HG03342 (cell line): ENCODE measurements around the gene PSMC5.
A peak's percentile ranks its signal among the peaks of the same experiment; 100 is the strongest.
"Not testable (repeated sequence)": the region's sequence is repeated elsewhere in the genome, so short reads cannot be mapped to it uniquely, and the experiment has no call there.

Experiments used
- ATAC-seq: cut with Tn5 transposase; IDR thresholded peaks from one replicate; pipeline ENCODE4 v1.9.1; 2021; ENCODE audit warnings: mild to moderate bottlenecking, moderate library complexity; ENCODE audit not compliant: unreplicated experiment

The PSMC5 gene

GRCh38 chr17:63838631-63839171 is 11.5 kb downstream of the PSMC5 start:
- ATAC-seq: no peak

DNA sequence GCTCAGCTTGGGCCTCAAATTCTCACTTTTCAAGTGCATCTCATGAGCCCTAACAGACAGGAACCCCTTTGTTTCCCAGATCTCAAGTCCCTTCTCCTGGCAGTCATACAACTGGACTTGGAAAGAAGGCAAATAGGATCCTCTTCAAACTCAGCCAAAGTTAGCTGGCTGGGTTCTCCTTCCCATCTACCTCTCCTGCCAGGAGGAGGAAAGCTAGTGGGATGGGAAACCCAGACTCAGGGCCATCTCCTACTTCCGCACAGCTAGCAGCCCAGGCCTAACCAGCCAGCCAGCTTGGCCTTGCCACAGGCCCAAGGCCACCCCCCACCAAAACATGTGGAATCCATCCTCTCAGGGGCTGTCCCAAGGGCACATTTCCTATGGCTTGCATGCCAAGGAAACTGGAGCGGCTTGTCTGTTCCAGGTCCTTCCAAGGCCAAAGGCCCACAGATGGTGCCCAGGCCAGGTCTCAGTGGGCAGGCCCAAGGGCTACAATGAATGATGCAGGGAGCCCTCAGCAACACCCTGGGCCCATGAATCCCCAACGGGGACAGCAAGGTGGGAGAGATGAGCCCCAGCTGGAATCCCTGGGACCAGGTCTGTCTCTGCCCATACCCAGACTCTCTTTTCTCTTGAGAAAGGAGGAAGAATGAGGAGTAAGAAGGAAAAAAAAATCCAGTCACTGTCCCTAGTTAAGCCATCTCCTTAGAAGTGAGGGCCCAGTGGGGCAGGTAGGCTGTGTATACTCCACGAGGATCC is 13.5 kb downstream of the PSMC5 start:
- no peak for ATAC-seq

DNA sequence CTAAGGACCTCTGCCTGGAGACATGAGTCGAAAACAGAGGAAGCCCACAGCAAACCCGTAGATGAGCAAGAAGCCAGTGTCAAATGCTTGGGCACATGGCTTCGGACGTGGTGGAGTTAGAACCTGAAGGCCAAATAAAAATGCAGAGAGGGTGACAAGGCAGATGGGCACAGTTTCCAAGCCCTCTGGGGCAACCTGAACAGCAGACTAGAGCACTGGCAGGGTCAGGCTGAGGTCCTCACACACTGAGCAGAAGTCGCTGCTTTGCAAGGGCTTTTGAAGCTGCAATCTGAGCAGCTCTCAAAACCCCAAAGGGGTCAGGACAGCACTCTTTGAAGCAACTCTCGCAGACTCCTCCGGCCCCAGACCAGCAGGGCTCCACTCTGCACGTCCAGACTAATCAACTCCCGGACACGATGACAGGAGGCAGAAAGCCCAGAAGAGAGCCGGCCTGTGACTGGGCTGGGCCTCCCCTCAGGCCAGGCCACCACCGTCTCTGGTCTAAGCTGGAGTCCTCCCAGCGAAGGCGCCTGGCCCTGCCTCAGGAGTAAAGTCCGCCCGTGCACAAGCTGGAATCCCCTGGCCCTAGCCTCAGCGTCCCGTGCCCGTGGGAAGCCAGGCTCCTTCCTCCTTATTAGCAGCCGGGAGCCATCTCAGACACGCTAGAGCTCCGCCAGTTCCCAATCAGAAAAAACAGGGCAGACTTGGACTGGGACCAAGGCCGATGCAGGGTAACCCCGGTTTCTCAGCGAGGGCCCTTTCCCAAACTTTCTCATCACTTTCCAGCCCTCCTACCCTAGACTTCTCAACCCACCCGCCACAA is 14.3 kb downstream of the PSMC5 start:
- ATAC-seq: no peak

DNA sequence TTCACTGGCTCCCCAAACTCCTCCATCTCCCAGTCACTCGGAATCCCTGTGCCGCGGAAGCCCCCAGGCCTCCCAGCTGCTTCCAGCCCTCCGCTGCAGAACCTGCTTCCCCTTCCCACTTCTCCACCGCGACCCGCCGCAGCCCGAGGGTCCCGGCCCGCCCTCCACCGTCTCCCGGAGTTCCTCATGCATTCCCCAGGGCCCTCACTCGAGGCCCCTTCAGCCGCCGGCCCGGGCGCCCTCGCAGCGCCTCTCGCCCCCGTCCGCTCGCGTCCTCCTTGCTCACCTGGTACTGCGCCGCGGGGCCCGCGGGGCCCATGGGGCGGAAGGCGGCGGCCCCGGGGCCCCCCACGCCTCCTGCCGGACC is 14.9 kb downstream of the PSMC5 start:
- ATAC-seq: peak; percentile 28

DNA sequence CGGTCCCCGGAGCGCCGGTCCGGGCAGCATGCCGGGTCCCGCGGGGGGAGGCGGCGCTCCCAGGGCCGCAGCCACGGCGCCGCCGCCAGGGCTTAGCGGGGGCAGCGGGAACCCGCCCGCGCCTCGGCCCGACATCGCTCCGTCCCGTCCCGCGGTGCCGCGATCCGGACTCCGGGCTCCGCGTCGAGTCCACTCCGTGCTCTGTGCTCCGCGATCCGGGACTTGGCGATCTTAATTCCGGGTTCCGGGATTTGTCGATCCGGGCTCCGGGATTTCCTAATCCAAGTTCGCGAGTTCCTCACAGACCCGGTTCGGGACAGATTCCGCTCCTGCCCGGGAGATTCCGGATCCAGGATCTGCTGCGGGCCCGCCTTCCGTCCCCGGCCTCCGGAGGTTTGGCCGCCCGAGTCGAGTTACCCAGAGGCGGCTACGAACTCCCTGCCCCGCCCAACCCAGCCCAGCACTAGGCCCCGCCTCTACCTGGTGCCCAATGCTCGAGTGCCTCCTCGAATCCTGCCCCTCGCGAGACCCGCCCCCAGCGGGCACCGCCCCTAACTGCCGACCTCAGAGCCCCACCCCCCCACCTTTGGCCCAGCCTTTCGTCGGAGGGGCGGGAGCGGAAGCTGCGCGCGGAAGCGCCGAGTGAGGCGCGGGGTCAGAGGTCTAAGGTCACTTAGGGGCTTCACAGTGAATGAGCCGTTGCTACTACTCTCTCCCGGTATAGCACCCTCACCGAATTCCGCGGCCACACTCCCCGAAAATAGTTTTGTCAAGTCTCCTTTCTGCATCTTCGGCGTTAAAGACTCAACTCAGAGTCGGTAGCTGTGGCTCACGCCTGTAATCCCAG is 15.5 kb downstream of the PSMC5 start, which contains the start of gene SMARCD2:
Gene SMARCD2 (minus strand): TSS at position 146 of the 847 bp plus-strand sequence. CDS start 11 bp downstream, at position 135.
- peak; percentile 73 for ATAC-seq

- not testable (repeated sequence) for ATAC-seq
Measured at GRCh38 chr17:63843387-63843888, 16.2 kb downstream of the PSMC5 start.

DNA sequence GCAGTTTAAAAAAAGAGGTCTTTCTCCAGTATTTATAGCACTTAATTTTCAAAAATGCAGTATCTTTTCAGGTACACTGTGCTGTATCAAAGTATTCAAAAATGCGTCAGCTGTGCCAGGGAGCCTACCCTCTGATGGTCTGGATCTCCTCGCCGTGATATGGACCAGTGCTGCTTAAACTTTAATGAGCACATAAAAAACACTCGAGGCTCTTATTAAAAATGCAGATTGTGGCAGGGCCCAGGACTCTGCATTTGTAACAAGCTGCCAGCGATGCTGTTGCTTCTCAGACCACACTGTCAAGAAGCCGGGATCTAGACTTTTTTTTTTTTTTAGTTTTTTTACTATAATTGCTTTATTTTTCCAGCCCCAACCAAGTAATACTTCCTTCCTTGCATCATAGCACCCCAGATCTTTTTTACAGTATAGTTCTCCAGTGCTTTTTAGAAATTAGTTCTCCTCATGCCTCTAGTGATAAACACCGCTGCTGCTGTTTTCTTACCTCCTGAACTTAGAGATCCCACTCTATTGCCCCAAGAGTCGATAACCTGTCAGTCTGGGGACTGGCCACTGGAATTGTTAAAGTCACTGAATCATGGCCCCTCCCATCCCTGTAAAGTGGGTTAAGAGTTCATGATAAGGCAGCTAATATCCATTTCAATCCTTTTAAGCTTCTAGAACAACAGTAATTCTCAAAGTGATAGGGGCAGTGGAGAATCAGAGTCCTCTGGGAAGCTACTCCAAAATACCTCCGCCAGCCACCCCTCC is 16.9 kb downstream of the PSMC5 start:
- no peak for ATAC-seq

GRCh38 chr17:63845509-63845908 is 18.3 kb downstream of the PSMC5 start:
- no peak for ATAC-seq

DNA sequence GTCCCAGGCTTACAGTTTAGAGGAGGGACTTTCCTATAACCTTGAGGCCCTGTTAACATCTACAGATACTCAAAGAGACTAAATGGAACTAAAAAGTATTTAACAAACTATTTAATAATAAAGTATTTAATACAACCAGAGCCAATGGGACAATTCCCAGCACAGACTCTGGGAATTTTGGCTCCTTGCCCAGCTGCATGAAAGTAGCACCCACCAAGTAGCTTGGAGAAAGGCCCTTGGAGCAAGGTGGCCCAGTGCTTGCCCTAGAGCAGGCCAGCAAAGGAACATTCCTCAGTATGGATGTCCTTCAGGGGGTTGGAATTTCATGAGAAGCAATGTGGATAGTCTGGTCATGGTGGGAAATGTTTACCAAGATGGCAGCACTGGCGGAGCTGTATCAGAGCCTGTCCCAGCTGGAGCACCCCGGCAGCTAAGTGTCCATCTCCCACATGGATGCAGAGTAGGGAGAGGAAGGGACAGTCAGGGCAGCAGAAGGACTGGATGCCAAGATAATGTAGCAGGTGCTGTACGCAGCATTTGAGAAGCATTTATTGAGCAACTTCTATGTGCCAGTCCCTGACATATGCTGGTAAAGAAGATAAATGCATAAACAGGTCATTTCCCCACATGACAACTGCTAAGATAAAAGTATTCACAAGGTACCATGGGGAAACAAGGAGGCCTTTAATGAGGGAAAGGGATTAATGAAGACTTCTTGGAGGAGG is 20.5 kb downstream of the PSMC5 start:
- no peak for ATAC-seq

DNA sequence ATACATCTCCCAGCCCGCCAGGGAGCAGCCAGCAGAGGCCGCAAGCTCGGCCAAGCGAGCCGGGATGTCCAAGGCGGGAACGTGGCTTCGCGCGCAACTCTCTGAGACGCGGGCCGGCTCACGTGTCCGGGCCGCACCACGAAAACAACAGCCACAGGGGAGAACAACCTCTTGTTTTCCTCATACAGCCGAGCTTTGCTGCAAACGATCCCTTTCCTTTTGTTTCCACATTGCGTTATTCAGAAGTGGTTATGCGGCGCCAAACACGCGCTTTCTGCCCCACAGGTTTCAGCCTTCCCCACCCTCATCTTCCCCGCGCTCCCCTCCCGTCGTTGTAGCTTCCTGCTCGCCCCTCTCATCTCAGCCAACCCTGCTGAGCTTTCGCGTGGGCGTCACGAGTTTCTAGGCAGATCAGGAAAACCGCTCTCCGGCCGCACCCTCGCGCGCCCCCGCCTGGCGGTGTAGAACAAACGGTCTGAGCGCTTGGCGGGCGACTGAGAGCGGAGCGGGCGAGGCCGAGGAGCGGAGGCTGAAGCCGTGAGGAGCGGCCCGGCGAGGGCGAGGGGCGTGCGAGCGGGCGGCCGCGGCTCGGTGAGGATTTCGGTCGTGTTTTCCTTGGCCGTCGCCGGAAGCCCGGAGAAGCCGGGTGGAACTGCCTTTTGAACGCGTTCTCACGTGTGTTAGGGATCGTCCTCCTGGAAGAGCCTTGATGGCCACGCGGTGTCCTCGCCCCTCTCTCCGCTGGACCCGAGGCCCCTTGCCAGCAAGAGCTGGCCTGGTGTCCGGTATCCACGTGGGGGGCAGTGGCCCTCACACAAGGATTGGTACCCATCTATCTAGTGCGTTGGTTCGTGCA is 21.8 kb downstream of the PSMC5 start:
- peak; percentile 91 for ATAC-seq

DNA sequence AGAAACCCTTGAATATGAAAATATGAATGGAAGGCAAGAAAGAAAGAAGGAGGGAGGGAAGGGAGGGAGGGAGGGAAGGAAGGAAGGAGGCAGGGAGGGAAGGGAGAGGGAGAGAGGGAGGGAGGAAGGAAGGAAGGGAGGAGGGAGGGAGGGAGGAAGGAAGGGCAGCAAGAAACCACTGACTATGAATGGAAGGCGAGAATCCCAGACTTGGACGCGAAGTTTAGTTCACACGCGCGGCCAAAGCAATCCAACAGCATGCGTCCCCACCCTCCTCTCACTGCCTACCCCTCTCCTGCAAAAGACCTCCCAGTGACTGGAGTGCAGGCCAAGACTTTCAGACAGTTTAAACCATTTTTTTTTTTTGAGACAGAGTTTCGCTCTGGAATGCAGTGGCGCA is 23.2 kb downstream of the PSMC5 start:
- no peak for ATAC-seq

DNA sequence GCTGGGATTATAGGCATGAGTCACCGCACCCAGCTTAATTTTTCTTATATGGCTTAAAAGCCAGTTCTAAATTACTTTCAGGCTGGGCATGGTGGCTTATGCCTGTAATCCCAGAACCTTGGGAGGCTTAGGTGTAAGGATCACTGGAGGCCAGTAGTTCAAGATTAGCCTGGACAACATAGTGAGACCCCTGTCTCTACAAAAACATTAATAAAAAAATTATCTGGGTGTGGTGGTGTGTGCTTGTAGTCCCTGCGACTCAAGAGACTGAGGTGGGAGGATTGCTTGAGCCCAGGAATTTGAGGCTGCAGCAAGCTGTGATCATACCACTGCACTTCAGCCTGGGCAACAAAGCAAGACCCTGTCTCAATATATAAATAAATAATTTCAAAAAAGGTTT is 26.0 kb downstream of the PSMC5 start:
- no peak for ATAC-seq

DNA sequence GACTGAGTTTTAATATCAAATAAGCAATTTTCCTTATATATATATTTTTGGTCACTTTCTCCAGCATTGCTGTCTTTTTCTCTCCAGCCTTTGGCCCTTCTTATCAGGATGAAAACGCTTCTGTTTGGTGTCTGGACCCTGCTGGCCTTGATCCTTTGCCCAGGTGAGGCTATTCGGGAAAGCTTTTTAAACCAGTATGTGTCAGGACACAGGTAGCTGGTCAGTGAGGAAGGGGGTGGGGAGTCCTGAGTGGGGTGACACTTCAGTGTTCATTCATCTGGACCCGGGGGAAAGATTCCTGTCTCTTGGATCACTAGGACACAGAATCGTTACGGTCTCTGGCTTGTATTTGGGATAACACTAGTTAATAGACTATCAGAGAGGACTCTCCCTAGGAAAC is 27.5 kb downstream of the PSMC5 start:
- no peak for ATAC-seq

- no peak for ATAC-seq
Measured at GRCh38 chr17:63855185-63855584, 28.0 kb downstream of the PSMC5 start.

DNA sequence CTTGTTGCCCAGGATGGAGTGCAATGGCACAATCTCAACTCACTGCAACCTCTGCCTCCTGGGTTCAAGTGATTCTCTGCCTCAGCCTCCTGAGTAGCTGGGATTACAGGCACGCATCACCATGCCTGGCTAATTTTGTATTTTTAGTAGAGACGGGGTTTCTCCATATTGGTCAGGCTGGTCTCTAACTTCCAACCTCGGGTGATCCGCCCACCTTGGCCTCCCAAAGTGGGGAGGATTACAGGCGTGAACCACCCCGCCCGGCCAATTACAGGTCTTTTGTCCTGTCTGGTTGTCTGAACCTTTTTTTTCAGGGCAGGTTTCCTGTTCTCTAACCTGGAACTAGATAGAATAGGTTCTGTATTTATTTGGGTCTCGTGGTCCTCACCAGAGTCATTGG is 29.2 kb downstream of the PSMC5 start:
- not testable (repeated sequence) for ATAC-seq

DNA sequence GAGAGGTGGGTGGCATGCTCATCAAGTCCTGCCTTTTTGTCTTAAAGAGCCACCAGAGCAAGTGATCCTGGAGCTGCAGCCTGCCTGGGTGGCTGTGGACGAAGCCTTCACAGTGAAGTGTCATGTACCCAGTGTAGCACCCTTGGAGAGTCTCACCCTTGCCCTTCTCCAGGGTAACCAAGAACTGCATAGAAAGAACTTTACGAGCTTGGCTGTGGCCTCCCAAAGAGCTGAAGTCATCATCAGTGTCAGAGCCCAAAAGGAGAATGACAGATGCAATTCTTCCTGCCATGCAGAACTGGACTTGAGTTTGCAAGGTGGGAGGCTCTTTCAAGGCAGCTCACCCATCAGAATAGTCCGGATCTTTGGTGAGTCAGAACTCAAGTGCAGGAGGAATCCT is 32.0 kb downstream of the PSMC5 start:
- ATAC-seq: no peak

GRCh38 chr17:63866625-63867024 is 39.4 kb downstream of the PSMC5 start:
- ATAC-seq: not testable (repeated sequence)

DNA sequence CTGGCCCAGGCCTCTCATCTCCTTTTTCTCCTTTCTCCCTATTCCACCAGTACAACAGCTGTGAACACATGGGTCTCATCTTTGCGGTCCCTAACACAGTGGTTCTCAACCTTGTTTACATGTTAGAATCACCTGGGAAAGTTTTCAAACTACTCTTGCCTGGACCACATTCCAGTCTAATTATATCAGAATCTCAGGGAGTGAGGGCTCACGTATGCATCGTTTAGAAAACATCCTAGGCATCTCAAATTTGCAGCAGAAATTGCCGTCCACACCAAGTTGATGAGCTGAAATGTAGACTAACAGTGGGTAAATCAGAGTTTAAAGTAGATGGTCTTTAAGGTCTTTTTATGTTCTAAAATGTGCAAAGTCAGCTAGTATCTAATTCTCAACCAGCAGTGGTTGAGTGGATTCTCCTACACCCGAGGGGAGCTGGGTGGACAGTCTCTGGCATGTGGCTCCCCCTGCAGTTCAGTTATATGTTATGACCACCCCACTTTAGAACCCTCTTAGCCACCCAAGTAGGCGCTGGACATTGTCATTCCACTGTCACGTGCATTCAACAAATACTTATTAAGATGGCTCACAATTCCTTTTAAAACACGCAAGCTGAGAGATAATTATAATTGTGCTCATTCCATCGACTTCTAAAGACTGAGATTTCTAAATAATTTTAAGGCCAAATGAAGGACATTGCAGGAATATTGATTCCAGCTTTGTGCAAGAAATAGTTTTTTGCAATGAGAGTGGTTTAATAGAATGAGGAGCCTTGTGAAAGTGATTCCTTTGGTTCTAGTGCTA is 42.5 kb downstream of the PSMC5 start:
- not testable (repeated sequence) for ATAC-seq
